H1 (cell line): Measurements from ENCODE around the gene MAGEA9B. TPM values are rescaled to one million over a fixed set of nuclear protein-coding genes. Genes with fewer than 3 reads are reported as not detected.

ENCODE experiments used
- EP300 ChIP-seq, 2 experiments: IDR thresholded peaks; 1 replicate in 1 of 2; 2 replicates in 1 of 2; pipeline ENCODE4 v1.6.1; 2011 to 2012; ENCODE audit warnings: low read depth in 2 of 2, low read length in 2 of 2, mild to moderate bottlenecking in 2 of 2, borderline replicate concordance in 1 of 2, inconsistent platforms in 1 of 2, moderate library complexity in 1 of 2
- KDM4A ChIP-seq: IDR thresholded peaks from one replicate; pipeline ENCODE4 v1.7.1; 2012; ENCODE audit warnings: low read depth, mild to moderate bottlenecking, moderate library complexity, low read length, inconsistent platforms; ENCODE audit not compliant: severe bottlenecking
- SAP30 ChIP-seq: fragments of 300-600 bp; sonication (generic); IDR thresholded peaks from 2 replicates; pipeline ENCODE4 v1.7.1; 2012; ENCODE audit warnings: low read length, moderate library complexity, mild to moderate bottlenecking, inconsistent platforms; ENCODE audit not compliant: insufficient read depth, insufficient replicate concordance
- SP1 ChIP-seq: IDR thresholded peaks from 2 replicates; pipeline ENCODE4 v1.6.1; 2011; ENCODE audit warnings: low read depth, low read length
- TAF7 ChIP-seq: optimal IDR thresholded peaks from 2 replicates; pipeline ENCODE3; 2011; ENCODE audit warnings: low read depth, mild to moderate bottlenecking, inconsistent platforms, low read length, moderate library complexity, borderline replicate concordance
- USF2 ChIP-seq: IDR thresholded peaks from 2 replicates; pipeline ENCODE4 v1.6.1; 2011; ENCODE audit warnings: low read length, improper control_type of control experiment
- polyA plus RNA-seq, 7 experiments: library from polyadenylated mRNA; depleted of rRNA in 3 of 7; stranded (reverse) in 5 of 7; unstranded in 2 of 7; fragments of >200 nt in 5 of 7; fragments of 200-250 nt in 2 of 7; gene quantifications; 1 replicate in 5 of 7; 2 replicates in 1 of 7; 4 replicates in 1 of 7; pipeline versions ENCODE4 v1.2.1 to v1.2.3, GENCODE V29; 2011 to 2013; ENCODE audit warnings: missing spikeins in 2 of 7, mixed read lengths in 2 of 7
- total RNA-seq: library from RNA; stranded (reverse); fragmentation: NEBNext Ultra II Directional; extraction: Animal tissue kit (Norgen Biotek cat#: 25700); gene quantifications from 2 replicates; pipeline ENCODE4 v1.2.1, GENCODE V29; 2021

MAGEA9B gene
- total and polyA plus RNA-seq, 2 of the 8 experiments (the other 6 are each of a cell fraction or from before 2014, with no cell fraction given): 0.06 TPM; not detected in 1

- TF ChIP-seq TAF7 (no peak), KDM4A (no peak), EP300 (IDR thresholded peaks at IDR 0.05; ENCODE audit: borderline replicate concordance in 1 of 2, low read depth in 2 of 2, low read length in 2 of 2) (no peak), USF2 (no peak), SAP30 (no peak), SP1 (no peak)
Measured at GRCh38 chrX:149568701-149569296, 18.5 kb downstream of the MAGEA9B start (continued).
